Activated CD4-positive, alpha-beta memory T cell treated with anti-CD3 and anti-CD28 coated beads, Interleukin-2, amount 10 ng/mL, durations not matched to agents 7 days and 5 days (primary cell): ENCODE results near the gene FLII. TPM values are rescaled to one million over a fixed set of nuclear protein-coding genes. Genes with fewer than 3 reads are reported as not detected.
"Not testable (repeated sequence)": the region's sequence is repeated elsewhere in the genome, so short reads cannot be mapped to it uniquely, and the experiment has no call there.

Experiments used
- CTCF ChIA-PET: fragments of 350-600 bp; sonication (Branson Sonifier 250); formaldehyde crosslinking; loops from one replicate; lab custom pipeline; 2021; ENCODE audit warnings: antibody characterized with exemption, inconsistent platforms; lab: Charles Lee
- POLR2A ChIA-PET: fragments of 350-600 bp; sonication (Branson Sonifier 250); formaldehyde crosslinking; loops from one replicate; lab custom pipeline; 2021; ENCODE audit warnings: antibody characterized with exemption; lab: Charles Lee
- DNase-seq: peaks from one replicate; pipeline ENCODE4 v3.0.0-alpha.2; 2020
- H3K27ac Mint-ChIP-seq: one replicate; pipeline ENCODE4 v1.8.0; 2021; ENCODE audit warnings: mild to moderate bottlenecking, mixed read lengths
- H3K27me3 Mint-ChIP-seq: one replicate; pipeline ENCODE4 v1.8.0; 2021; ENCODE audit warnings: mixed read lengths
- H3K36me3 Mint-ChIP-seq: one replicate; pipeline ENCODE4 v1.8.0; 2021; ENCODE audit warnings: low read depth, mixed read lengths
- H3K4me1 Mint-ChIP-seq: one replicate; pipeline ENCODE4 v1.8.0; 2021; ENCODE audit warnings: mixed read lengths
- H3K4me3 Mint-ChIP-seq: one replicate; pipeline ENCODE4 v1.8.0; 2021; ENCODE audit warnings: mild to moderate bottlenecking, mixed read lengths
- H3K9me3 Mint-ChIP-seq: one replicate; pipeline ENCODE4 v1.8.0; 2021; ENCODE audit warnings: mixed read lengths
- total RNA-seq, 2 experiments: library from RNA; stranded (reverse); gene quantifications; one replicate each; pipeline ENCODE4 v1.2.3, GENCODE V29; 2021

The FLII gene
- total RNA-seq, 2 experiments from 2014 or later = 336 TPM

- ChIA-PET CTCF (interaction anchor here (1.3 to 2.5 kb wide), 2 partner anchors 9 to 42 kb away, joined by 4 to 12 read pairs; no protein-coding TSS in a partner anchor), POLR2A (interaction anchor here (0.8 to 1.7 kb wide), 3 partner anchors 32 to 90 kb away, joined by 4 to 5 read pairs (median 5); partner anchors contain the start of genes ALKBH5, SMCR8 and TOP3A)
- Mint-ChIP-seq H3K27me3 (no peaks in the 10 kb centered on the region), H3K27ac (no peak overlapping the region), H3K4me3 (peak overlapping the region; percentile 61), H3K36me3 (no peaks in the 10 kb centered on the region), H3K4me1 (peaks cover 29% of the 10 kb centered on the region), H3K9me3 (no peaks in the 10 kb centered on the region)
- no peak for DNase-seq
Observed at GRCh38 chr17:18224387-18225120, 34.0 kb downstream of the FLII start.

DNA sequence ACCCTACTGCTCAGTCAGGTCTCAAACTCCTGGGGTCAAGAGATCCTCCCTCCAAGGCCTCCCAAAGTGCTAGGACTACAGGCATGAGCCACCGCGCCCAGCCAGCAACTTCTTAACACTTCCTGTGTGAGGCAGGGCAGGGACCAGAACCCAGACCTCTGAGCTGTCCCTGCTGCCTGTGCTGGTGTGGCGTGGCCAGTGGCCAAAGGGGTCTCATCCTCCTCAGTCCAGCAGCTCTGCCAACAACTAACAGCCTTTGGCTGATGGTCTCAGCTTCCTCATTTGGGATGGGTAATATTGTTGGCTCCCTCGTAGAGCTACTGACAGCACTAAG, 34.5 kb downstream of the FLII start:
- H3K36me3 Mint-ChIP-seq = no peaks in the 10 kb centered on the region
- no peak for DNase-seq
- H3K4me1 Mint-ChIP-seq = peaks cover 29% of the 10 kb centered on the region
- ChIA-PET CTCF (interaction anchor here (1.3 to 2.5 kb wide), 2 partner anchors 9 to 41 kb away, joined by 4 to 12 read pairs; no protein-coding TSS in a partner anchor), POLR2A (interaction anchor here (0.8 to 1.2 kb wide), 2 partner anchors 33 to 91 kb away, joined by 5 read pairs; partner anchors contain the start of genes SMCR8 and TOP3A)
- no peaks in the 10 kb centered on the region for H3K27me3 Mint-ChIP-seq
- H3K9me3 Mint-ChIP-seq = no peaks in the 10 kb centered on the region
- no peak overlapping the region for H3K4me3 Mint-ChIP-seq
- no peak overlapping the region for H3K27ac Mint-ChIP-seq

GRCh38 chr17:18218756-18219415, 39.7 kb downstream of the FLII start:
- POLR2A ChIA-PET = no interaction called here
- no peaks in the 10 kb centered on the region for H3K27me3 Mint-ChIP-seq
- peaks cover 3% of the 10 kb centered on the region for H3K4me1 Mint-ChIP-seq
- H3K4me3 Mint-ChIP-seq = no peak overlapping the region
- no peak overlapping the region for H3K27ac Mint-ChIP-seq
- no peaks in the 10 kb centered on the region for H3K36me3 Mint-ChIP-seq
- no peak for DNase-seq
- no peaks in the 10 kb centered on the region for H3K9me3 Mint-ChIP-seq
- CTCF ChIA-PET = no interaction called here

DNA sequence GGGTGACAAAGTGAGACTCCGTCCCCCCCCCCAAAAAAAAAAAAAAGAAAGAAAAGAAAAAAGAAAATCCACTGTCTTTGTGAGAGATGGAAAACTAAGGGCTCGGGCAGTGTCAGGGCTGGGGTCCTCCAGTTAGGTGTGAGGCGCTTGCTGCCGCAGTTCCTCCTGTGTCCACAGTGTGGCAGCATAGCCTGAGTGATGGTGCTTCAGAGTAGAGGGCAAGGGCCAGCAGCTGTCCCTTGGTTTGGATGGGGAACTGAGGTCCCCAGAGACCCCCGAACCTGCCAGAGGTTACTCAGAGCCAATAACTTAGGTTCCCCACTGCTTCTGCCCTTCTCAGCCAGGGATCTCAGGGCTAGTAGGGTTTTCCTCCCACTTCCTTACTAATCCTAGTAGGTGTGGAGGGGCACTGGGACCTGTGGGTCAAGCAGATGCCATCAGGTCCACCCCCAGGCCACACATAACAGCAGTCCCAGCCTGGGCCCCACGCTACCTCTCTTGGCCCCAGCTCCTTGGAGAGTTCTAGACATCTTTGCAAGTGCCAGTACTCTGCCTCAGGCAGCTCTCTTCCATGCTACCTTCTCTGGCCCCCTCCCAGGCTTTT, 41.0 kb downstream of the FLII start:
- Mint-ChIP-seq H3K4me1 (peaks cover 3% of the 10 kb centered on the region), H3K9me3 (no peaks in the 10 kb centered on the region), H3K27ac (no peak overlapping the region), H3K4me3 (no peak overlapping the region), H3K36me3 (no peaks in the 10 kb centered on the region), H3K27me3 (no peaks in the 10 kb centered on the region)
- DNase-seq = peak; percentile 78
- ChIA-PET CTCF (interaction anchor here (0.6 kb wide), 1 partner anchor 10 kb away, joined by 3 read pairs; no protein-coding TSS in a partner anchor), POLR2A (no interaction called here)

DNA sequence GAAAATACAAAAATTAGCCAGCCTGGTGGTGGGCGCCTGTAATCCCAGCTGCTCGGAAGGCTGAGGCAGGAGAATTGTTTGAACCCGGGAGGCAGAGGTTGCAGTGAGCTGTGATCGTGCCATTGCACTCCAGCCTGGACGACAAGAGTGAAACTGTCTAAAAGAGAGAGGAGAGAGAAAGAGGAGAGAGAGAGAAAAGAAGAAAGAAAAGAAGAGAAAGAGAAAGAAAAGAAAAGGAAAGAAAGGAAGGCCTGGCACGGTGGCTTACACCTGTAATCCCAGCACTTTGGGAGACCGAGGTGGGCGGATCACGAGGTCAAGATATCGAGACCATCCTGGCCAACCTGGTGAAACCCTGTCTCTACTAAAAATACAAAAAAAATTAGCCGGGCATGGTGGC, 41.6 kb downstream of the FLII start:
- H3K36me3 Mint-ChIP-seq, DNase-seq, H3K4me1 Mint-ChIP-seq, H3K9me3 Mint-ChIP-seq, H3K27me3 Mint-ChIP-seq, H3K4me3 Mint-ChIP-seq, H3K27ac Mint-ChIP-seq, POLR2A ChIA-PET: not testable (repeated sequence)
- CTCF ChIA-PET = interaction anchor here (1.2 kb wide), 1 partner anchor 28 kb away, joined by 5 read pairs; no protein-coding TSS in a partner anchor

- CTCF ChIA-PET = interaction anchor here (0.7 to 1.4 kb wide), 2 partner anchors 9 to 28 kb away, joined by 3 read pairs; no protein-coding TSS in a partner anchor
- H3K36me3 Mint-ChIP-seq = peaks cover 13% of the 10 kb centered on the region
- no peak overlapping the region for H3K27ac Mint-ChIP-seq
- H3K4me3 Mint-ChIP-seq = no peak overlapping the region
- DNase-seq = no peak
- POLR2A ChIA-PET = no interaction called here
- no peaks in the 10 kb centered on the region for H3K27me3 Mint-ChIP-seq
- H3K9me3 Mint-ChIP-seq = no peaks in the 10 kb centered on the region
- peaks cover 1% of the 10 kb centered on the region for H3K4me1 Mint-ChIP-seq
Observed at GRCh38 chr17:18213666-18214270, 44.8 kb downstream of the FLII start.

- no peak for DNase-seq
- H3K27ac Mint-ChIP-seq = no peak overlapping the region
- no peak overlapping the region for H3K4me3 Mint-ChIP-seq
- ChIA-PET POLR2A (no interaction called here), CTCF (interaction anchor here (1.0 kb wide), 1 partner anchor 10 kb away, joined by 3 read pairs; no protein-coding TSS in a partner anchor)
- H3K27me3 Mint-ChIP-seq = no peaks in the 10 kb centered on the region
- H3K9me3 Mint-ChIP-seq = no peaks in the 10 kb centered on the region
- no peaks in the 10 kb centered on the region for H3K4me1 Mint-ChIP-seq
- H3K36me3 Mint-ChIP-seq = peaks cover 45% of the 10 kb centered on the region
Observed at GRCh38 chr17:18208092-18208491, 50.4 kb downstream of the FLII start.

GRCh38 chr17:18206962-18207361, 51.6 kb downstream of the FLII start:
- peaks cover 49% of the 10 kb centered on the region for H3K36me3 Mint-ChIP-seq
- H3K27me3 Mint-ChIP-seq = no peaks in the 10 kb centered on the region
- H3K4me1 Mint-ChIP-seq = no peaks in the 10 kb centered on the region
- no peak overlapping the region for H3K27ac Mint-ChIP-seq
- no peaks in the 10 kb centered on the region for H3K9me3 Mint-ChIP-seq
- ChIA-PET CTCF (no interaction called here), POLR2A (no interaction called here)
- no peak overlapping the region for H3K4me3 Mint-ChIP-seq
- no peak for DNase-seq

DNA sequence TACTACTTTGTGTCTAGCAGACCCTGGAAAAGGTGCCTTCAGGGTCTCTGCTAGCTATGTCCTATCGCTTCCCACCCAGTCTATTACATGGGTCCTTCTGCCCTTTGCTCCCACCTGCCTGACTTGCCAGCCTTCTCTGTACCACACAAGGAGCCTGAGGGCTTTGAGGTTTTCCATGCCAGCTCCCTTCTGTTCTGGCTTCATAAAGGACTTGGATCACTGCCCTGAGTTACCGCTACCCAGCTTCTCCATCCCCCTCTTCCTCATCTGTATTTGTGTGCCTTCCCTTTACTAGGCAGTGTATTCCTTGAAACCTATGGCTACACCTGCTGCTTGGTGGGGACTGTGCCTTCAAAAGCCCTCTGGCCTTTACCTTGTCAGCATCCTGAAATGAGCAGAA, 52.7 kb downstream of the FLII start:
- no peaks in the 10 kb centered on the region for H3K9me3 Mint-ChIP-seq
- peaks cover under 1% of the 10 kb centered on the region for H3K4me1 Mint-ChIP-seq
- no peak for DNase-seq
- no peak overlapping the region for H3K4me3 Mint-ChIP-seq
- H3K27ac Mint-ChIP-seq = no peak overlapping the region
- peaks cover 49% of the 10 kb centered on the region for H3K36me3 Mint-ChIP-seq
- ChIA-PET CTCF (no interaction called here), POLR2A (no interaction called here)
- H3K27me3 Mint-ChIP-seq = no peaks in the 10 kb centered on the region

DNA sequence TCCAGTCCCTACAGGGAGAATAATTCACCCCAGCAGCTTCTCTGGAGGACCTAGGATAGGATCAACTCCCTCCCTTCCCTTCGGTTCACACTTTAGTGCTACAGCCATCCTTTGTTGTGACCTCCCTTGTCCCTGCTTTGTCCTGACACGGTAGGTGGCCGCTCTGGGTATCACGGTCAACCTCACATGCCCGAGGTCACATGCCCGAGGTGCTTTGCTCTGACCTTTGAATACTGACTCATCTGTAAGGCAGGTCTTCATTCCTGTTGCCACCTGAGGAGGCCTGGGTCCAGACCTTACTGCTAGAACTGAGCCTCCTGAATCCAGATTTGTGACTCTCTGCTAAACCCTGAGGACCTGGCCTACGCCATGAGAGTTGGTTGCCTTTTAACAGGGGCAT, 55.2 kb downstream of the FLII start:
- Mint-ChIP-seq H3K4me1 (peaks cover 5% of the 10 kb centered on the region), H3K9me3 (no peaks in the 10 kb centered on the region), H3K36me3 (peaks cover 50% of the 10 kb centered on the region), H3K4me3 (no peak overlapping the region), H3K27ac (no peak overlapping the region), H3K27me3 (no peaks in the 10 kb centered on the region)
- no peak for DNase-seq
- CTCF ChIA-PET = interaction anchor here (1.3 kb wide), 1 partner anchor 62 kb away, joined by 3 read pairs; no protein-coding TSS in a partner anchor
- POLR2A ChIA-PET = interaction anchor here (0.6 kb wide), 1 partner anchor 13 kb away, joined by 3 read pairs; no protein-coding TSS in a partner anchor

DNA sequence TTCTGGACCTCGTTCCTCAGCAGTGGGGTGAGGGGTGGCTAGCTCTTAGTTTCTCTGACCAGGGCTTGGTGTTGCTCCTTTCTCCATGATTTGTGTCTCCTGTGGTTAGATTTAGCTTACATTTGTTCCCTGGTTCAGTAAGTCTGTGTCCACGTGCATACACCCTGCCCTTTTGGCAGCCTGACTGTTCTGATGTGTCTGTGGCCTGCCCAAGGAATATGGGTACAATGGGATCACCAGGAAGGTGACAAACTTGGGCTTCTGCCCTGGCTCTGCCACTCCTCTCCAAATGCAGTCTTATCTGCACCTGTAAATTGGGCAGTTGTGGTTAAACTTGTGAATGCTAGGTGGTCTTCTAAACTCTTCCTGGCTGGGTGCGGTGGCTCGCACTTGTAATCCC, 57.4 kb downstream of the FLII start:
- Mint-ChIP-seq H3K9me3 (no peaks in the 10 kb centered on the region), H3K4me1 (peaks cover 10% of the 10 kb centered on the region), H3K36me3 (peaks cover 55% of the 10 kb centered on the region), H3K27me3 (no peaks in the 10 kb centered on the region), H3K27ac (no peak overlapping the region), H3K4me3 (no peak overlapping the region)
- ChIA-PET POLR2A (no interaction called here), CTCF (interaction anchor here (1.4 kb wide), 1 partner anchor 9 kb away, joined by 3 read pairs; no protein-coding TSS in a partner anchor)
- DNase-seq = no peak

DNA sequence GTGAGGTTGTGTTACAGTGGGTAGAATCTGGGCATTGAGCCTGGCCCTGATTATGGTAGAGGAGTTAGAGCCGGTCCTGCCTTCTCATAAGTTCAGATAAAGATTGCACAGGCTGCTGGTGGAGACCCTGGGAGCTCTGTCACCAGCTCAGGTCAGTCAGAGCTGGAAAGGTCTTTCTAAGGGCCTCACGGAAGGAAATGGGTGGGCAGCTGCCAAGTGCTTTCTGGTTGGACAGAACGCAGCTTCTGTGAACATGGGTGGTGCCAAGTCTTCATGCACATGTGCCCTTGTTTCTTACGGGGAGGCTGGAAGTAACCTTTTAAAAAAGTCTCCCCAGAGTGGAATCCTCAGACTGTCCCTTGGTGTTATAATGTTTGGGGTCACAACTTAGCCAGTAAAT, 60.0 kb downstream of the FLII start:
- peaks cover 69% of the 10 kb centered on the region for H3K36me3 Mint-ChIP-seq
- H3K4me1 Mint-ChIP-seq = peaks cover 17% of the 10 kb centered on the region
- no peak overlapping the region for H3K27ac Mint-ChIP-seq

More for the DNA sequence above, 60.0 kb downstream of the FLII start:
- POLR2A ChIA-PET = interaction anchor here (1.0 to 2.3 kb wide), 2 partner anchors 10 to 14 kb away, joined by 3 to 11 read pairs; partner anchors contain the start of gene ALKBH5
- DNase-seq = no peak
- H3K9me3 Mint-ChIP-seq = no peaks in the 10 kb centered on the region
- no peaks in the 10 kb centered on the region for H3K27me3 Mint-ChIP-seq
- H3K4me3 Mint-ChIP-seq = no peak overlapping the region
- CTCF ChIA-PET = no interaction called here
